Measurements from ENCODE around the gene SCYGR8. TPM values are rescaled to one million over a fixed set of nuclear protein-coding genes. Genes with fewer than 3 reads are reported as not detected.
A peak's percentile ranks its signal among the peaks of the same experiment; 100 is the strongest.
"Not testable (repeated sequence)": the region's sequence is repeated elsewhere in the genome, so short reads cannot be mapped to it uniquely, and the experiment has no call there.

The SCYGR8 gene
- polyA plus RNA-seq, 2 donors, result not detected

DNA sequence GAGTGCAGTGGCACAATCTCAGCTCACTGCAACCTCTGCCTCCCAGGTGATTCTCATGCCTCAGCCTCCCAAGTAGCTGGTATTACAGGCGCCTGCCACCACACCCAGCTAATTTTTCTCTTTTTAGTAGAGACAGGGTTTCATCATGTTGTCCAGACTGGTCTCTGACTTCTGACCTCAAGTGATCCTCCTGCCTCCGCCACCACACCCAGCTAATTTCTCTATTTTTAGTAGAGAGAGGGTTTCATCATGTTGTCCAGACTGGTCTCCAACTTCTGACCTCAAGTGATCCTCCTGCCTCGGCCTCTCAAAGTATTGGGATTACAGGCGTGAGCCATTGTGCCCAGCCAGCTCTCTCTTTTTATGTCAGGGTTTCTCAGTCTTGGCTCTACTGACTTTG lies 10.6 kb downstream of the SCYGR8 start:
- H3K4me3 ChIP-seq (ENCODE audit: low read depth in 1 of 2, low read length in 2 of 2); H3K27me3 ChIP-seq (ENCODE audit: control insufficient read depth in 1 of 2, insufficient read depth in 2 of 2, low read length in 2 of 2); H3K27ac ChIP-seq (ENCODE audit: low read depth in 2 of 2, low read length in 1 of 2); H3K36me3 ChIP-seq (ENCODE audit: control insufficient read depth in 2 of 2, insufficient read depth in 2 of 2, low read length in 1 of 2); H3K4me1 ChIP-seq (ENCODE audit: control insufficient read depth in 2 of 2, insufficient read depth in 2 of 2, low read length in 1 of 2); H3K9me3 ChIP-seq (ENCODE audit: control insufficient read depth in 2 of 2, insufficient read depth in 1 of 2, low read depth in 1 of 2, low read length in 1 of 2): not testable (repeated sequence)
- WGBS, 2 donors, result 71 to 73% methylated on average over 4 of the region's 4 CpGs

DNA sequence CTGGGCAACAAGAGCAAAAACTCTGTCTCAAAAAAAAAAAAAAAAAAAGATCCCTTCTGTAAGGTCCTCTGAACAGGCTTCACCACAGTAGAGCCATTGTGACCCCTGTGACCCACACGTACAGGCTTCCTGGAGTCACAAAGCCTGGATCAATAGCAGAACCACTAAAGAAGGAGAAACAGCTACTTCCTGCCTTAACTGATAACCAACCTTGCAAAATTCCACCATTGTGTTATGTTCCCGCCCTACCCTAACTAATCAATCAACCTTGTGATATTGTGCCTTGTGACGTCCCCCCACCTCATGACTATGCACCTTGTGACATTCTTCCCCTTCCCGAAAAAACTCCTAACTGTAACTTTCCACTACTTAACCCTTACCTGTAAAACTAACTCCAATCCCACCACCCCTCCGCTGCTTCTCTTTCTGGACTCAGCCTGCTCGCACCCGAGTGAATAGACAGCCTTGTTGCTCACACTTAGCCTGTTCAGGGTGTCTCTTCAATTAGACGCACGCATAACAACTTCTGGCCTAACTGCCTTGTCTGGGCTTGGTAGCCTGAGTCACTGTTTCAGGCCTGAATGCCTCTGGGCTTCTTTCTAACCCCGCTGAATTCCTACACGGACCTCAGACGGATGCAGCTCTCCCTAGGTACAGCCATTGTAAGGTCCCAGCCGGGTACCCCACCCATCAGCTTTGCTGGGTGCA lies 13.9 kb downstream of the SCYGR8 start:
- no peaks in the 10 kb centered on the region for H3K36me3 ChIP-seq (ENCODE audit: control insufficient read depth in 2 of 2, insufficient read depth in 2 of 2, low read length in 1 of 2)

DNA sequence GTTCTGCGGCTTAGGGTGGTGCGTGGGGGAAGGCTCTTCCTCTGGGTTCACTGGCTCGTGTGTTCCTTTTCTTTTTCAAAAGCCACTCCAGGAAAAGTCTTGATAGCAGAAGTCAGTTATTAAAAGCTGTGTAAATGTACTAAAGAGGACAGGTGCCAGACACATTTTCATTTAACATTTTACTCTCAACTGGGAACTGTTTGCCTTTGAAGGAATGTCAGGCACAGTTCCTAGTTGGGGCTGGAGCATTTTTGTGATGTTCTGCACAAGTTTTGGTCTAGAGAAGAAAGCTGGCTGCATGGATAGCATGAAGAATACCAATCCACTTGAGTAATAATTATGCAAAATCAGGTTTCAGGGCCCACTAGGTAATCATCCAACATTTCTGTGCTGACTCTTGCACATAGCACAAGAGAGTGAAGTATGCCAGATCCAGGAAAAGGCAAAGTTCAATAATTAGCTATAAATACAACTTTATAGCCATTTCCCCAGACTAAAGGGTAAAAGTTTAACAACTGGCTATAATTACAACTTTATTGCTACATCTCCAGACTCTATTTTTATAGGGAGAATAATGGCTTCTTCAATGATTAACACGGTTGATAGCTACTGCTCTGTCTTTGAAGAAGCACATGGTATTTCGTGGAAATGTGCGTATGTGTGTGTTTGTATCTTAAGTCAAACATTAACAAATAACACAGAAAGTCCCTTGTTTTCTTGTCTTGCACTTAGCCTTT lies 16.2 kb downstream of the SCYGR8 start:
- Histone ChIP-seq H3K27ac (ENCODE audit: low read depth in 2 of 2, low read length in 1 of 2) (no peak overlapping the region), H3K27me3 (ENCODE audit: control insufficient read depth in 1 of 2, insufficient read depth in 2 of 2, low read length in 2 of 2) (no peaks in the 10 kb centered on the region), H3K9me3 (ENCODE audit: control insufficient read depth in 2 of 2, insufficient read depth in 1 of 2, low read depth in 1 of 2, low read length in 1 of 2) (no peaks in the 10 kb centered on the region), H3K4me3 (ENCODE audit: low read depth in 1 of 2, low read length in 2 of 2) (no peak overlapping the region), H3K4me1 (ENCODE audit: control insufficient read depth in 2 of 2, insufficient read depth in 2 of 2, low read length in 1 of 2) (no peaks in the 10 kb centered on the region), H3K36me3 (ENCODE audit: control insufficient read depth in 2 of 2, insufficient read depth in 2 of 2, low read length in 1 of 2) (no peaks in the 10 kb centered on the region)
- WGBS, 2 donors, result 74 to 85% methylated on average over 6 of the region's 6 CpGs

More for the DNA sequence above, 13.9 kb downstream of the SCYGR8 start:
- peak overlapping the region; percentile 13 to 30 for H3K27ac ChIP-seq (ENCODE audit: low read depth in 2 of 2, low read length in 1 of 2)
- H3K27me3 ChIP-seq (ENCODE audit: control insufficient read depth in 1 of 2, insufficient read depth in 2 of 2, low read length in 2 of 2), result no peaks in the 10 kb centered on the region
- WGBS, 2 donors, result 50 to 59% methylated on average over 13 of the region's 13 CpGs
- no peaks in the 10 kb centered on the region for H3K9me3 ChIP-seq (ENCODE audit: control insufficient read depth in 2 of 2, insufficient read depth in 1 of 2, low read depth in 1 of 2, low read length in 1 of 2)
- H3K4me1 ChIP-seq (ENCODE audit: control insufficient read depth in 2 of 2, insufficient read depth in 2 of 2, low read length in 1 of 2), result no peaks in the 10 kb centered on the region
- H3K4me3 ChIP-seq (ENCODE audit: low read depth in 1 of 2, low read length in 2 of 2), result no peak overlapping the region

DNA sequence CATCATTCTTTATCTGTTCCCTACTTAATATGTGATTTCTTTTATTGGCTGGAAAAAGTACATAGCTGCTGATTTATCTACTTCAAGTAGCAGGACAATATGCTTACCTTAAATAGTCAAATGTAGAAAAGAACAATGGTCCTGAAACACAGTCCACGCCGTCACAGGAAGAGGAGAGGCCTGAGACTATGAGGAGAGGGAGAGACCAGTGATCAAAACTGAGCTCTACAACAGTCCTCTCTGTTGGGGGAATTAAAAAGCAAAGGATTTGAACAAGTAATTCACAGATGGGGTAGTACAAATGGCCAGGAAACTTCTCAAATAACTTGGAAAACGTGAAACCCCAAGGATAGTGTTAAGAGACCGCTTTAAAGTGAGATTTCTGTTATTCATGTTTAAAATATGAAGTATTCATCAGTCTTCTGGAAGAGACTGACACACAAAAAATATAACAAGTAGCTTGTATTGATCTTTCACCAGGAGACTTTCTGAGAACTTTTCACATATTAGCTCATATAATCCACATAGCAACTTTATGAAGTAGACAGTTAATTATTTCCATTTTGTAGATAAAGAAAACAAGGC lies 20.2 kb downstream of the SCYGR8 start:
- H3K27ac ChIP-seq (ENCODE audit: low read depth in 2 of 2, low read length in 1 of 2), result no peak overlapping the region
- no peaks in the 10 kb centered on the region for H3K27me3 ChIP-seq (ENCODE audit: control insufficient read depth in 1 of 2, insufficient read depth in 2 of 2, low read length in 2 of 2)
- 63 to 69% methylated on average over 4 of the region's 4 CpGs for WGBS, 2 donors

DNA sequence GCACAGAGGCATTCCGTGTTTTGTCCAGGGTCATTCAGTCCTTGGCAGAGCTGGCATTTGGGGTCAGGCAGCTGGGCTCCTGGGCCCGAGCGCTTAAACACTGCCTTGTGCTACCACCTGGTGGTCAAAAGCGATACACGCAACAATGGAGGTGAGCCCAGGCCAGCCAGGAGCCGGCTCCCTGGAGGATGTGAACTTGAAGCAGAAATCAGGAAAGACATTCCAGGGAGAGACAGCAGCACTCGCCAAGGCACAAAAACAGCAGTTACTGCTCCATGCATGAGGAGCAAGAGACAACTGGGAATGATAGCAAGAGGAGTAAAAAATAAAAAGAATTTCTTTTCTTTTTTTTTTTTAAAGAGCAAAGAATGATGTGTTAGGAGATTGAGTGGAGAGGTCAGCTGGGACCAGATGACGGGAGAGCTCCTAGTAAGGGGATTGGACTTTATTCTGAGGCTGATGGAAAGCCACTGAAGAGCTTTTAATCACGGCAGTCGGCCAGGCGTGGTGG lies 20.7 kb downstream of the SCYGR8 start:
- H3K4me1 ChIP-seq (ENCODE audit: control insufficient read depth in 2 of 2, insufficient read depth in 2 of 2, low read length in 1 of 2), result no peaks in the 10 kb centered on the region
- no peaks in the 10 kb centered on the region for H3K36me3 ChIP-seq (ENCODE audit: control insufficient read depth in 2 of 2, insufficient read depth in 2 of 2, low read length in 1 of 2)
- WGBS, 2 donors, result 23 to 24% methylated on average over 11 of the region's 11 CpGs
- H3K4me3 ChIP-seq (ENCODE audit: low read depth in 1 of 2, low read length in 2 of 2), result no peak overlapping the region
- H3K9me3 ChIP-seq (ENCODE audit: control insufficient read depth in 2 of 2, insufficient read depth in 1 of 2, low read depth in 1 of 2, low read length in 1 of 2), result no peaks in the 10 kb centered on the region
- H3K27me3 ChIP-seq (ENCODE audit: control insufficient read depth in 1 of 2, insufficient read depth in 2 of 2, low read length in 2 of 2), result no peaks in the 10 kb centered on the region
- H3K27ac ChIP-seq (ENCODE audit: low read depth in 2 of 2, low read length in 1 of 2), result no peak overlapping the region

More for the DNA sequence above, 20.2 kb downstream of the SCYGR8 start:
- Histone ChIP-seq H3K4me1 (ENCODE audit: control insufficient read depth in 2 of 2, insufficient read depth in 2 of 2, low read length in 1 of 2) (no peaks in the 10 kb centered on the region), H3K36me3 (ENCODE audit: control insufficient read depth in 2 of 2, insufficient read depth in 2 of 2, low read length in 1 of 2) (no peaks in the 10 kb centered on the region), H3K9me3 (ENCODE audit: control insufficient read depth in 2 of 2, insufficient read depth in 1 of 2, low read depth in 1 of 2, low read length in 1 of 2) (no peaks in the 10 kb centered on the region), H3K4me3 (ENCODE audit: low read depth in 1 of 2, low read length in 2 of 2) (no peak overlapping the region)

DNA sequence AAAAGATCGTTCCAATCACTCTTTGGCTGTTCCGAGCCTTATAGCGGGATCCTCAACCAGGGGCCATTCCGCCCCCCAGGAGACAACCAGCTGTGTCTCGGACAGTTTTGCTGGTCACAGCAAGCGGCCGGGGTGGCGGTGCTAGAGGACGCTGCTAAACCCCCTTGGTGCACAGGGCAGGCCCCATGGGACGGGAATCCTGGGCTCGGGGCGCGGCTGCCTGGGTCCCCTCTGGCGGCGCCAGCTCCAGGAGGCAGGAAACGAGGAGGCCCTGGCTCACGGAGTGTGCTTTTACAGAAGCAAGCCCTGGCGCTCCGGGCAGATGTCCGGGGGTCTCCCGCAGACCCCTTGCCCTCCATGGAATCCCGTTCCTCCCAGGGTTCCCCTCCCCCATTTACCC lies 22.1 kb downstream of the SCYGR8 start:
- no peaks in the 10 kb centered on the region for H3K9me3 ChIP-seq (ENCODE audit: control insufficient read depth in 2 of 2, insufficient read depth in 1 of 2, low read depth in 1 of 2, low read length in 1 of 2)
- H3K4me1 ChIP-seq (ENCODE audit: control insufficient read depth in 2 of 2, insufficient read depth in 2 of 2, low read length in 1 of 2), result no peaks in the 10 kb centered on the region
- no peaks in the 10 kb centered on the region for H3K27me3 ChIP-seq (ENCODE audit: control insufficient read depth in 1 of 2, insufficient read depth in 2 of 2, low read length in 2 of 2)
- H3K36me3 ChIP-seq (ENCODE audit: control insufficient read depth in 2 of 2, insufficient read depth in 2 of 2, low read length in 1 of 2), result no peaks in the 10 kb centered on the region
- no peak overlapping the region for H3K4me3 ChIP-seq (ENCODE audit: low read depth in 1 of 2, low read length in 2 of 2)
- WGBS, 2 donors, result 93 to 94% methylated on average over 22 of the region's 22 CpGs
- no peak overlapping the region for H3K27ac ChIP-seq (ENCODE audit: low read depth in 2 of 2, low read length in 1 of 2)

DNA sequence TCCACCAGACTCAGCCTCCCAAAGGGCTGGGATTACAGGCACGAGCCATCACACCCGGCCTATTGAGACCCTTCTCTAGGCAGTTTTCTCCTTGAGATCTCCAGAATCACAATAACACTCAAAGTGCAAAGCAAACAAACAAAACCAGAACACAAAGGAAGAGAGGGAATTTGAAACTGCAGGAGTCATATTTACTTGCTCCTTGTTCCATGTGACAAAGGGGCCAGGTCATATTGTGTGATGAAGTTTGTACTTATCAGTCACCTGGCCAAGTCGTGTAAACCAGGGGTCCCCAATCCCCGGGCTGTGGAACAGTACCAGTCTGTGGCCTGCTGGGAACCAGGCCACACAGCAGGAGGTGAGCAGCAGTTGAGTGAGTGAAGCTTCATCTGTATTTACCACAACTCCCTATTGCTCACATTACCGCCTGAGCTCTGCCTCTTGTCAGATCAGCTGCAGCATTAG lies 26.5 kb downstream of the SCYGR8 start:
- H3K27ac ChIP-seq (ENCODE audit: low read depth in 2 of 2, low read length in 1 of 2), result no peak overlapping the region
- no peak overlapping the region for H3K4me3 ChIP-seq (ENCODE audit: low read depth in 1 of 2, low read length in 2 of 2)
- no peaks in the 10 kb centered on the region for H3K36me3 ChIP-seq (ENCODE audit: control insufficient read depth in 2 of 2, insufficient read depth in 2 of 2, low read length in 1 of 2)
- H3K9me3 ChIP-seq (ENCODE audit: control insufficient read depth in 2 of 2, insufficient read depth in 1 of 2, low read depth in 1 of 2, low read length in 1 of 2), result peaks cover 0 to 2% of the 10 kb centered on the region in 2 donors
- 80 to 83% methylated on average over 5 of the region's 5 CpGs for WGBS, 2 donors
- no peaks in the 10 kb centered on the region for H3K4me1 ChIP-seq (ENCODE audit: control insufficient read depth in 2 of 2, insufficient read depth in 2 of 2, low read length in 1 of 2)
- H3K27me3 ChIP-seq (ENCODE audit: control insufficient read depth in 1 of 2, insufficient read depth in 2 of 2, low read length in 2 of 2), result no peaks in the 10 kb centered on the region

DNA sequence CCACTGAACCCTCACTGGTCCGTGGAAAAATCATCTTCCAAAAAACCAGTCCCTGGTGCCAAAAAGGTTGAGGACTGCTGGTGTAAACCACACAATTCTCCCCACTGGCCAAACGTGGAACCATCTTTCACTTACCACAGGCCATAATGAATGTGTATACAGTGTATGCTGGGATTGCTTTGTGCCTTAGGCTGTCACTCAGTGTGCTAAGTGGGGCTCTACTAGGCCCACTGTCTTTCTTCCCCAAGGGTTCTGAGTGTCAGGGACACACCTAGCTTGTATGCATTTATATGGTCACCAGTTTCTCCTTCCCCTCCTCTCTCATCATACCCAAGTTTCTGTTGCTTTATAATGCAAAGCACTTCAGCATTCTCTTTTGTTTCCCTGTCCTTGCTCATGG lies 27.2 kb downstream of the SCYGR8 start:
- 41 to 48% methylated on average over 2 of the region's 2 CpGs for WGBS, 2 donors
- no peak overlapping the region for H3K4me3 ChIP-seq (ENCODE audit: low read depth in 1 of 2, low read length in 2 of 2)
- no peak overlapping the region for H3K27ac ChIP-seq (ENCODE audit: low read depth in 2 of 2, low read length in 1 of 2)
- peaks cover 0 to 2% of the 10 kb centered on the region in 2 donors for H3K9me3 ChIP-seq (ENCODE audit: control insufficient read depth in 2 of 2, insufficient read depth in 1 of 2, low read depth in 1 of 2, low read length in 1 of 2)
- H3K27me3 ChIP-seq (ENCODE audit: control insufficient read depth in 1 of 2, insufficient read depth in 2 of 2, low read length in 2 of 2), result no peaks in the 10 kb centered on the region
- H3K4me1 ChIP-seq (ENCODE audit: control insufficient read depth in 2 of 2, insufficient read depth in 2 of 2, low read length in 1 of 2), result no peaks in the 10 kb centered on the region
- no peaks in the 10 kb centered on the region for H3K36me3 ChIP-seq (ENCODE audit: control insufficient read depth in 2 of 2, insufficient read depth in 2 of 2, low read length in 1 of 2)

DNA sequence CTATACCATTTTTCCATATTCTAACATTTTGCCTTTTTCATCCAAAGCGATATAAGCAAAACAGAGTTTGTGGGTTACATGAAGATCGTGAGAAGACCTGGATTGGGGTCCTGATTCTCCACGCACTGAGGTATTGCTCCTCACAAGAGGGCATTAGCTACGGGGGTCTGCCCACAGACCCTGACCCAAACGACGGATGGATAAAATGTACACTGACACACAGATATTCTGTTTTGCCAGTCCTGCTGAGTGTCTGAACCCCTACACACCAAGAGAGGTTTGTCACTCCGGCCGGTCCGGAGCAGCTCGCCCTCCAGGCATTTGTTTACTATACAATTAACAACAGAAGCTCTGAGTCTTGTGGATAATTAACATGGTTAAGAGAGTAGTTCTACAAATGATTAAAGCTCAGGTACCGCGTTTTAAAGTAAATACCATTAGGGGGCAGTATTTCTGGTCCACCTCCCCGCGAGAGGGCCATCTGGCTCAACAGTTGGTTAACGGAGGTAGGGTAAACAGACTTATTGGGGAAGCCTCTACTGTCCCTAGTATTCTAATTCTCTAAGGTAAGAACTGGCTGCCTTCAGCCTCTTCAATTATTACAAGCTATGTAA lies 28.4 kb downstream of the SCYGR8 start:
- 59 to 68% methylated on average over 15 of the region's 15 CpGs for WGBS, 2 donors
- Histone ChIP-seq H3K9me3 (ENCODE audit: control insufficient read depth in 2 of 2, insufficient read depth in 1 of 2, low read depth in 1 of 2, low read length in 1 of 2) (peaks cover 0 to 2% of the 10 kb centered on the region in 2 donors), H3K36me3 (ENCODE audit: control insufficient read depth in 2 of 2, insufficient read depth in 2 of 2, low read length in 1 of 2) (no peaks in the 10 kb centered on the region), H3K27me3 (ENCODE audit: control insufficient read depth in 1 of 2, insufficient read depth in 2 of 2, low read length in 2 of 2) (no peaks in the 10 kb centered on the region), H3K4me1 (ENCODE audit: control insufficient read depth in 2 of 2, insufficient read depth in 2 of 2, low read length in 1 of 2) (no peaks in the 10 kb centered on the region), H3K4me3 (ENCODE audit: low read depth in 1 of 2, low read length in 2 of 2) (no peak overlapping the region), H3K27ac (ENCODE audit: low read depth in 2 of 2, low read length in 1 of 2) (no peak overlapping the region)

All from esophagus (tissue), 2 donors.